AG04450 (cell line): ENCODE results near the gene UPF3A. TPM values are rescaled to one million over a fixed set of nuclear protein-coding genes. Genes with fewer than 3 reads are reported as not detected.
"Not testable (repeated sequence)": the region's sequence is repeated elsewhere in the genome, so short reads cannot be mapped to it uniquely, and the experiment has no call there.

Experiments
- CTCF ChIA-PET: fragments of 300-600, 350-600 bp; formaldehyde crosslinking; extraction: SDS; loops from one replicate; lab custom pipeline; 2022; ENCODE audit warnings: antibody characterized with exemption, inconsistent platforms; lab: Charles Lee
- POLR2A ChIA-PET: fragments of 350-600 bp; formaldehyde crosslinking; extraction: SDS; loops from one replicate; lab custom pipeline; 2021; ENCODE audit warnings: antibody characterized with exemption, inconsistent platforms; lab: Yijun Ruan, JAX
- DNase-seq: peaks from one replicate; pipeline ENCODE4 v3.0.0-alpha.2; 2011; ENCODE audit warnings: low read depth, low spot score
- H3K27ac ChIP-seq: one replicate; pipeline ENCODE4 v1.5.1; 2012; ENCODE audit warnings: low read depth, low read length, control low read depth
- H3K27me3 ChIP-seq: one replicate; pipeline ENCODE4 v1.6.0; 2012; ENCODE audit warnings: low read length; ENCODE audit not compliant: control insufficient read depth, insufficient read depth
- H3K4me3 ChIP-seq: 2 replicates; pipeline ENCODE4 v1.5.1; 2011; ENCODE audit warnings: mild to moderate bottlenecking, low read depth, low read length, control low read depth
- H3K9me3 ChIP-seq: 2 replicates; pipeline ENCODE4 v1.5.1; 2012; ENCODE audit warnings: low read length; ENCODE audit not compliant: control insufficient read depth, insufficient read depth
- CTCF ChIP-seq: IDR thresholded peaks from 2 replicates; pipeline ENCODE4 v1.5.1; 2011; ENCODE audit warnings: low read depth, low read length, control low read depth, inconsistent platforms
- polyA plus RNA-seq: library from polyadenylated mRNA; depleted of rRNA; stranded (reverse); fragments of >200 nt; gene quantifications from 2 replicates; pipeline ENCODE4 v1.2.3, GENCODE V29; 2011

Gene UPF3A
- polyA plus RNA-seq, 1 experiment = 60.3 TPM

- Histone ChIP-seq H3K9me3 (no peaks in the 10 kb centered on the region), H3K4me3 (no peak overlapping the region), H3K27me3 (no peaks in the 10 kb centered on the region), H3K27ac (no peak overlapping the region)
- ChIA-PET CTCF (no interaction called here), POLR2A (no interaction called here)
- no peak for DNase-seq
- no peak for TF ChIP-seq CTCF
Observed at GRCh38 chr13:114261328-114261965, 20.0 kb upstream of the UPF3A start.

GRCh38 chr13:114263578-114263977 lies 17.8 kb upstream of the UPF3A start:
- Histone ChIP-seq H3K9me3 (no peaks in the 10 kb centered on the region), H3K27me3 (no peaks in the 10 kb centered on the region), H3K4me3 (no peak overlapping the region), H3K27ac (no peak overlapping the region)
- ChIA-PET POLR2A (no interaction called here), CTCF (no interaction called here)
- no peak for TF ChIP-seq CTCF
- DNase-seq = no peak

- H3K27me3 ChIP-seq, CTCF ChIA-PET, H3K4me3 ChIP-seq, POLR2A ChIA-PET, H3K9me3 ChIP-seq, DNase-seq: not testable (repeated sequence)
- peak overlapping the region; percentile 52 for H3K27ac ChIP-seq
Observed at GRCh38 chr13:114264313-114264712, 17.1 kb upstream of the UPF3A start.

DNA sequence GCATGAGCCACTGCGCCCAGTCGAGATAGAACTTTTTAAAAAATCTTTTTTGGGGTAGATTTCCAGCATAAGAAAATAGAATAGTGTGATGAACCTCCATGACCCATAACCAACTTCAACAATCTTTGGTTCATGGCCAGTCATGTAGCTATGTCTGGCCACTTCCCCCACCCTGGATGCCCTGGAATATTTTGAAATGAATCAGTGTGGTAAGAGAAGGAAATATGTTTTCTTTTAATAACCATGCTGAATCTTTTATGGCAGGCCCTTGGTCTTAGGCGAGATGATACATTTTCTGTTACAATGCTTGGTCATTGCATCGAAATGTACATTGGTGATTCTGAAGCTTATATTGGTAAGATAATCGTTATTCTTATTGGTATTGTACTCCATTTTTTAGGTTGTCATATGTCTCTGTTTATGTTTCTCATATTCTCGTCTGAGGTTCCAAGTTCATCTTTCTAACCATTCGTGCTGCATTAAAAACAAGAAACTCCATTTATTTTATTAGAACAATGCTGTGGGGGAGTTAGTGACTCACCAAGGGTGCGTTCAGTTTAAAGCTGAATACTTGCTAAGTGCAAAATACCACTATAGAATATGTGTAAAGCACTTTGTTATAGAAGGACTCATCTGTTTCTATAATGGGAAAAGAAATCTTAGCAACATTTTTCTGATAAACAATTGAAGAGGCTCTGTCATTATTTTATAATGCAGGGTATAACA lies 16.4 kb upstream of the UPF3A start:
- no peaks in the 10 kb centered on the region for H3K27me3 ChIP-seq
- H3K4me3 ChIP-seq = no peak overlapping the region
- H3K27ac ChIP-seq = peak overlapping the region; percentile 41
- H3K9me3 ChIP-seq = no peaks in the 10 kb centered on the region
- no peak for DNase-seq
- POLR2A ChIA-PET = interaction anchor here (0.5 to 1.0 kb wide), 2 partner anchors 16 to 75 kb away, joined by 3 to 5 read pairs; partner anchors contain the start of gene UPF3A
- CTCF ChIA-PET = no interaction called here
- TF ChIP-seq CTCF = no peak

GRCh38 chr13:114266241-114266640 lies 15.2 kb upstream of the UPF3A start:
- no peaks in the 10 kb centered on the region for H3K27me3 ChIP-seq
- H3K9me3 ChIP-seq = no peaks in the 10 kb centered on the region
- CTCF ChIA-PET = no interaction called here
- no peak overlapping the region for H3K27ac ChIP-seq
- no peak for DNase-seq
- TF ChIP-seq CTCF = no peak
- no peak overlapping the region for H3K4me3 ChIP-seq
- POLR2A ChIA-PET = no interaction called here
